NCI-H146 treated with DMSO at 0.1 percent for 48 hours (cell line): Measurements from ENCODE around the gene FAM8A1.

ENCODE experiments used
- DNase-seq: peaks from one replicate; lab custom pipeline; 2025; ENCODE audit not compliant: unreplicated experiment; lab: John Stamatoyannopoulos, UW

Gene FAM8A1

GRCh38 chr6:17600527-17601385, 654 bp downstream of the FAM8A1 start:
- DNase-seq: peak; percentile 26

DNA sequence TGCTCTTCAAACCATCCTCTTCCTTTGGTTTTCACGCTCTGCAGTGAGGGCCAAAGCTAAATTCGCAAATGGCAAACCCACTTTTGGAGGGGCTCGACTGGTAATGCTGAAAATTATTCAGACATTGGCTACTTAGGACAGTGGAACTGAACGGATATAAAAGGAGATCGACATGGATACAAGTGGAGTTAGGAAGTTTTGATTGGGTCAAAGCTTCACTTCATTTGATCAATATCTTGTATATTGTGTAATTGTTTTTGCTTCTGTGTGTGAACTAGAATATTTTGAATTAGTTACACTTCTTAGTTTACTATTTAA, 1.2 kb downstream of the FAM8A1 start:
- DNase-seq: no peak

GRCh38 chr6:17602888-17603287, 2.8 kb downstream of the FAM8A1 start:
- no peak for DNase-seq

GRCh38 chr6:17606606-17607005, 6.5 kb downstream of the FAM8A1 start:
- DNase-seq: no peak

DNA sequence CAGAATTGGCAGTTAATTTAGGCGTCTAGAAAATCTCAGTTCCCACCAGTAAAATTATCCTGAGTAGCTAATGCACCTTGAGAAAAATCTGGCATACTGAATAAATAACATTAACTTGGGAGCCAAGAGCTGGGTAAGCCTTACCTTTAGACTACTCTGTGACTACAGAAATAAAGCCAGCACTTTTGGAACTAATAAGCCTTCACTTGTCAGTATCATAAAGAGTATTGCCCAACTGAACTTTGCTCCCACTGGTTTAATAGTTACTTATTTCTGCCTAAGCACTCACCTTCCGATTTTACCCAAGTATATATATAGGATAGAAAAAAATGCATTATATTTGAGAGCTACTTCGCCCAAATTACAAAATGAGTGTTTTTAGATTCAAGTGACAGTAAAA, 10.7 kb downstream of the FAM8A1 start:
- DNase-seq: no peak

DNA sequence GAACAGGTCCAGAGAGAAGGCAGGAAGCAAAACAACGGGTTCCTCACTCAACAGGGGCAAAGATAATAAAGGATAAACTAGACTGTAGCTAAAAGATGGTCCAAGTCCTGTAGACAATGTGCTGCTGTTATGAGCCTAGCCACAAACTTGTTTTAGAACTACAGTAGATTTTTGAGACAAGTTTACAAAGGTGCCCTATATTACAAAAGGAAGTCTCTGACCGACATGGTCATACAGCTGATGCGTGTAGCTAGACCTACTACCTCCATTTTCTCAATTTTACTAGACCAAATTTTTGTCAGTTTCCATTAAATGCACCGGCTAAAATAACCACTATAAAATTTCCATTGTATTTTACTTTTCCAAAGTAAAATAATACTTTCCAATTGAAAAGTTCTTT, 11.9 kb downstream of the FAM8A1 start:
- DNase-seq: no peak

DNA sequence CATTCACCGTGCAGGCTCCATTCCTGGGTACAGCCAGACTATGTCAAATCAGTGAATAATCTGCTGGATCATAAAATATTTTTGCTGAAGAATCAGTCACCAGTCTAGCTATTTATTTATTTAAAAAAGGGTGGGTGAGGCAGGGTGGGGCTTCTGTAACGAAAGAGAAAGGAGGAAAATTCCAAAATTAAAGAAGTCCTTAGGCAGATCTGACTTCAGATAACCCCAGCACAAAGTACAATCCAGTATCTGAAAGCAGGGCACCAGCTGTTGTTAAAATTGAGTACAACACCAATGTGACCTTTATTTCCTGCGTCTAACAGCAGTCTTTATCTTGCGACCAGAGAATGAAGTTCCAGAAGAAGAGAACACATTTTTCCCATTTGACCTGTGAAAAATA, 15.7 kb downstream of the FAM8A1 start:
- DNase-seq: no peak

DNA sequence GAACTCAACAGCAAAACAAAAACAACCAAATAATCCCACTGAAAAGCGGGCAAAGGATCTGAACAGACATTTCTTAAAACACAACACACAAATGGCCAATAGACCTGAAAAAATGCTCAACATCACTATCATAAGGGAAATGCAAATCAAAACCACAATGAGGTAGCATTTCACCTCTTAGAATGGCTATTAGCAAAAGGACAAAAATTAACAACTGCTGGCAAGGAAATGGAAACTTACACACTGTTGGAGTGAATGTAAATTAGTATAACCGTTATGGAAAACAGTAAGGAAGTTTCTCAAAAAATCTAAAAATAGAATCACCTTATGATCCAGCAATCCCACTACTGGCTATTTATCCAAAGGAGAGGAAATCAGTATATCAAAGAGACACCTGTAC, 20.9 kb downstream of the FAM8A1 start:
- DNase-seq: no peak

- DNase-seq: no peak
These were observed 22.0 kb downstream of the FAM8A1 start for GRCh38 chr6:17622144-17622543.

DNA sequence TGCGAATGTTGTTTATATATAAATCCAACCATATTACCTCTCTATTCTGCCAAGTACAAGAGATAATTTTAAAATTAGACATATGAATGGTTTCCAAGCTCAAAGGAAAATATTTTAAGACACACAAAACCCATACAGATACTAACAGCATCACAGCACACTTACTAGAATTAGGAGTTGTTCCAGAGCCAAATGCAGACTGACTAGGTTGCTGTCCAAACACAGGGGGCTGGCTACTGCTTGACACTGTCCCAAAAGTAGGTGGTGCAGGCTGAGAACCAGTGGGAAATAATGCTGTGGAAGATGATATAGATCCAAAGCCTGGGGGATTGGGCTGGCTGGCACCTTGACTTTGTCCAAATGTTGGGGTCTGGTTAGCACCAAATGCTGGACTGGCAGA, 24.3 kb downstream of the FAM8A1 start:
- DNase-seq: no peak

DNA sequence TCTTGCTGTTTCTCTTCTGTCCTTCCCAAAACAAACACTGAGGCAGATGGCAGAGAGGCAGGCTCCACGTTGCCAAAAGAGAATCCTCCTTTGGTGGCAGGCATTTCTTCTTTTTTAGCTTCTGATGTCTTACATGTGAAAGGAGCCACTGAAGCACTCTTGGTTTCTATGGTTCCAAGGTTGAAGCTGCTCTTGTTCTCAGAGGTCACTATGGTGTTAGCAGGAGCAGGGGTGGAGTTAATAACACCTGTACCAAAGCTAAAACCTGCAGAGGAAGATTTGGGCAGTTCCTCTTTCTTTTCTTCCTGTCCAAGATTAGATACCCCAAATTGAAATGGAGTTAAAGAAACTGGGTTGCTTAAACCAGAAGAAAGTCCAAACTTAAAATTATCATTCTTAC, 28.8 kb downstream of the FAM8A1 start:
- no peak for DNase-seq

DNA sequence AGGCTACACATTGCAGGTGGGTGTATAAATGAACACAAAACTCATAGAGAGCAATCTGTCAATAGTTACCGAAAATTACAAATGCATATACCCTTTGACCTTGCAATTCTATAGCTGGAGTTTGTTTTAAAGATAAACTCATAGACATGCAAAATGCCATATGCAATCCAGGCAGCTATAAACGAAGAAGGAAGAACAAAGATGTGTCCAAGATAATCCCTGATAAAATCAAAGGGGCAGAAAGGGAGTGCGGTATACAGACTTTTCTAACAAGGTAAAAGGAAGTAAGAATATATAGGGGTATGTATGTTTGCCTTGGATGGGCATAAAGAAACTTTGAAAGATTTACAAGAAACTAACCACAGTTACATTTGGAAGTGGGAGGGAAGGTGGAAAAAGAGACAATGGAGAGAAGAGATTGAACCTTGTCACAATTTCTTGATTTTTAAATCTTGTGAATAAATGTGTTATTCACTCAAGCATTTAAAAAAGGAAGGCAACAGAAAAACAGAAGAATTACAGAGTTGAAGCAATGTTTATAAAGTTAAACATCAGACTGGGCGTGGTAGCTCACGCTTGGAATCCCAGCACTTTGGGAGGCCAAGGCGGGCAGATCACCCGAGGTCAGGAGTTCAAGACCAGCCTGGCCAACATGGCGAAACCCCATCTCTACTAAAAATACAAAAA, 29.9 kb downstream of the FAM8A1 start:
- no peak for DNase-seq

DNA sequence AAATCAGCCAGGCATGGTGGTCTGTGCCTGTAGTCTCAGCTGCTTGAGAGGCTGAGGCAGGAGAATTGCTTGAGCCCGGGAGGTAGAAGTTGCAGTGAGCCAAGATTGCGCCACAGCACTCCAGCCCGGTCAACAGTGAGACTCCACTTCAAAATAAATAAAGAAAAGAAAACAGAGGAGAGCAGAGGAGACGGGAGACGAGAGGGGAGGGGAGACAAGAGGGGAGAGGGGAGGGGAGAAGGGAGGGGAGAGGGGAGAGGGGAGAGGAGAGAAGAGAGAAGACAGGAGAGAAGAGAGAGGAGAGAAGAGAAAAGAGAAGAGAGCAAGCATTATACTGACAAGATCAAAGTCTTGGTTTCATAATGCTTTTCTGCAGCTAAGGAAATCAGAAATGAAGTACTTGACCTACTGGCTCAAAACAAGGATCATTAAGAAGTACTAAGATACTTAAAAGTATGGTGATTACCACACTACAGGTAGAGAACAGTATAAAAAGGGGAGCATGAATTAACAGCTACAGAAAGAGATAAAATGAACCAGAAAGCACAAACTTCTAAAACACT, 30.5 kb downstream of the FAM8A1 start:
- no peak for DNase-seq

- DNase-seq: no peak
These were observed 32.8 kb downstream of the FAM8A1 start for GRCh38 chr6:17632934-17633333.

DNA sequence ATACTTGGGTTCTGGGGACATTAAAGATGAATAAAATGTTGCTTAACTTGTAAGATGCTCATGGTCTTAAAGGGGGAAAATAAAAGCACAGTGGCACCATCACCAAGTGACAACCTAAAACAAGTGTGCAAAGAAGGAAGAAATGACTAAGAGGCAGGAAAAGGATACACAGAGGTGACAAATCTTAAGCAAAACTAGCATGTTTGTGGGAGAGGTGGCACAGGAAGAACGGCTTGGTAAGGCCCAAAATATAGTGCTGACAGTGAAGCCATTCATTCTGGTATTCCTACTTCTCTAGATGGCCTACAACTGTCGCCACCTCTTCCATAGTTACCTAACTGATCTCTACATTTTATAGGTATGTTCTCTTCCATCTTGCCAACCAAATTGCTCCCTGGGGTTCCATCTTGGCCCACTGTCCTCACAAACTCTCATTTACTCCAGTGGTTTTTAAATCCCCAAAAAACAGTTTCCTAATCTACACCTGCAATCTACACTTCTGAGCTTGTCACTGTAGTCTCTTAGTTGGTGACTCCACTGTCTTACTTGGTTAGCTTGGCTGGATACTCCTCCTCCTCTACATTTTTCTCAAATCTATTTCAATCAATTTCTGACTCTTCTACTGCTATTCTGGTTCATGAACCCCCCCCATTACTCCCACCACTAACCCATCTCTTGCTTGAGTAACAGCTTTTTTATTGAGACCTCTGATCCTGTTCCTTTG, 33.5 kb downstream of the FAM8A1 start:
- DNase-seq: no peak

- no peak for DNase-seq
These were observed 35.5 kb downstream of the FAM8A1 start for GRCh38 chr6:17635568-17635967.

DNA sequence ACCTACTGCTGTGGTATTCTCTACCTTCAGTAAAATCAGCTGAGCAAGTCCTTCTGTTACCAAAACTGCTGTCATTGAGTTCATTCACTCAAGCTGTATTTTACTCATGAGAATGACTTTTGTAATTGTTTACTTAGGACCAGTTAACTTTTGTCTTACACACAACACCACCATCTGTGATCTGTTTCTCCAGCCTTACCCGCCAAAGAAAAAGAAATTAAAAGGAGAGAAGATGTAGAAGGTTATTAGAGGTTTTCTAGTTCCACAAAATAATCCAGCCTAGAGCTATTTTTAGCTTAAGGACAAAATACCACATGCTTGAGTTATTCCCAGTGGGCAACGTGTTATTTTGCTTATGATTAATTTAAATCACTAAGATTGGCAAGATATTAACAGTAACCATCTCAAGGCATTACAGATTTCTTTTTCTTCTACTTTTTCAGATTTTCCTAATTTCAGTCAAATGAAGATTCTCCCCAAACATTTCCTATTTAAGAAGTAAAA, 38.2 kb downstream of the FAM8A1 start:
- no peak for DNase-seq

DNA sequence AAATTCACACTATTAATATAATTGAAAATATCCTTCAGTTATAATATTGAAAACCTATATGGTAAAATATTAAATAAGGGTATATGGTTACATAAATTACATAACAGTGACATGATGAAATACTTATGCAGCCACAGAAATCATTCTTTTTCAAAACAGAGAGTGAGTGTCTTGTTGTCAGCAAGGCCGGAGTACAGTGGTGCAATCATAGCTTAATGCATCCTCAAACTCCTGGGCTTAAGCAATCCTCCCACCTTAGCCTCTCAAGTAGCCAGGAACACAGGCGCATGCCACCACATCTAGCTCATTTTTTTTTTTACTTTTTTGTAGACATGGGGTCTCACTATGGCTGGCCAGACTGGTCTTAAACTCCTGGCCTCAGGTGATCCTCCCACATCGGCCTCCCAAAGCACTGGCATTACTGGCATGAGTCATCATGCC, 40.4 kb downstream of the FAM8A1 start:
- DNase-seq: no peak

- DNase-seq: no peak
These were observed 48.6 kb downstream of the FAM8A1 start for GRCh38 chr6:17648745-17649144.

DNA sequence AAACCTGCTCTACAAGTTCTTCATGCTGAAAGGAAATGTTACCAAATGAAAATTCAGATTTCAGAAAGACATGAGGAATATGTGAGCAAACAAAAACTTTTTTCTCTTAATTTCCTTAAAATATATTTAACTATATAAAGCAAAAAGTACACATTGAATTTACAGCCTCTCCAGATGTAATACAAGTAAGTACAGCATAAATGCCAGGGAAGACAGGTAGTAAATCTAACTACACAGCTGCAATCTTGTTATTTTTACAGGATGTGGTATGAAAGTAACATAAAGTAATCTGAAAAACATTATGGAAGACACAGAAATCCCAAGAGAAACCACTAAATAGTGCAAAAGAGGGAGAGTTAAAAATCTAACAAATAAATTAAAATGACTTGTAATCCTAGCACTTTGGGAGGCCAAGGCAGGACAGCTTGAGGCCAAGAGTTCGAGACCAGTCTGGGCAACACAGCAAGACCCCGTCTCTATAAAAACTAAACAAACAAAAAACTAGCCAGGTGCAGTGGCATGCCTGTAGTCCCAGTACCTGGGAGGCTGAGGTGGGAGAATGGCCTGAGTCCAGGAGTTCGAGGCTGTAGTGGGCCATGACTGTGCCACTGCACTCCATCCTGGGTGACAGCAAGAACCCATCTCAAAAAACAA, 50.7 kb downstream of the FAM8A1 start:
- no peak for DNase-seq
